GM21825 (cell line): ENCODE results near the gene IQUB.
"Not testable (repeated sequence)": the region's sequence is repeated elsewhere in the genome, so short reads cannot be mapped to it uniquely, and the experiment has no call there.

Source experiments
- ATAC-seq: cut with Tn5 transposase; IDR thresholded peaks from one replicate; pipeline ENCODE4 v1.9.1; 2021; ENCODE audit warnings: mild to moderate bottlenecking, moderate library complexity; ENCODE audit not compliant: unreplicated experiment

The IQUB gene

DNA sequence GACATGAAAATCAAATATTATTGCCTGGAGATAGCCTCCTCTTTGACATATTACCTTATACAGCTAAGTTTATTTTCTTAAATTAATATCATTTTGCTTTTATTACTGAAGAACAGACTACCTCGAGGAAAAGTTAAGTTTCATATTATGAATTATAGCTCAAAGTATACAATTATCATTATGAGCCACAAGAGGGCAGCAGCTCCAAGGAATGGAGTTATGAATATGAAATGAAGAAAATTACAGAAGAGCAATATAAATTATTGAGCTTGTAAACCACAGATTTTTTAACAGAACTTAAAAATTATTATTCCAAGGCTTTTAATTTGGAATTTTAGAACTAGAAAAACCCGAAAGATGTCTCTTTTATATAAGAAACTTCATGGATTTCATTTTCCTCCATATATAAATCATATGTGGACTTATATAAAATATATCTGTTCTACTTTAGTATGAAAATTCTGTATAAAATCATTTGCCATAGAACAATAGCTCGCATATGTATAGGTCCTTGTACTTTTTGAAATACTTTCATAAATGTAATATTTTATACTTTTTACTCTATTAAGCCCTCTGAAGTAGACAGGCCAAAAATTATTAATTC lies 40.1 kb downstream of the IQUB start:
- ATAC-seq: peak; percentile 56

DNA sequence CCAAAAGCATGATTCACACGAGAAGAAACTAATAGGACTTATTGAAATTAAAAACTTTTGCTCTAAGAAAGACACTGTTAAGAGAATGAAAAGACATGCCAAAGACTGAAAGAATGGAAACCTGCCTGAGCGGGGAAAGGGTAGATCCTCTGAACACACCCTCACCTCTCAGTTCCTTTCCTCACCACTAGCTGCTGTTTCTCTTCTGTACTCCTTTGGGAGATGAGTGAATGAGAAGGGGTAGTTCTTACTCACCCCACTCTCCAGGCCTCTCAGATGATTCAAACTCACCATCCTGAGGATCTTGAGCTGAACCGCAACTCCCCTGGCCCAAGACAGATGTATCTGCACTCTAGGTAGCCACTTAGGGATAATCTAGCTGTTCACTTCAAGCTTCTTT lies 41.9 kb downstream of the IQUB start:
- peak; percentile 69 for ATAC-seq

DNA sequence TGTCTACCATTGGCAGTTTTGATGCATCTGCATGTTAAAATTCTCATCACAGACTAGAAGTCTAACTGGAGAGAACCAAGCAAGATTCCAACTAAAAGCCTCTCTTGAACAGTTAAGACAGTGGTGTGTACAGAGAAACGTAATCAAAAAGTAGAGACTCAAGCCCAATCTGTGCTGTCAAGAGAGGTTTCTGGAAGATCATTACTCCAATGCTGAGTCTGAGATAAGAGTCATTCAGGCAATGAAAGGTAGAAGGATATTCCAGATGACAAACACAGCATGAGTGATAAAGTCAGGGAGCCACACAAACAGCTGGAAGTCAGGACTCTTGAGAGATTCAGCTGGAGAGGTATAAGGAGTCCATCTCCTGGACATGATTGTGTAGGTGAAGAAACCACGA lies 48.7 kb downstream of the IQUB start:
- no peak for ATAC-seq

DNA sequence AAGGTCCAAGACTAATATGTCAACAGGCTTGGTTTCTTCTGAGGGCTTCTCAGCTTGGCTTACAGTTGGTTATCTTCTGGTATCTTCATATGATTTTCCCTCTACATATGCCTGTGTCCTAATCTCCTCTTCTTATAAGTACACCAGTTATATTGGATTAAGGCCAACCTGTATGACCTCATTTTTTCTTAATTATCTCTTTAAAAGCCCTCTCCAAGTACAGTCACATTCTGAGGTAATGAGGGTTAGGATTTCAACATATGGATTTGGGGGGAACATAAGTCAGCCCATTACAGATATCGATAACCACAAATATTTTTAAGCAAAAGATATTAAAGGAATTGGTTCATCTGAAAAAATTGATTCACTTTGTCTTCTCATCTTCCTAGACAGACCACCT lies 49.2 kb downstream of the IQUB start:
- ATAC-seq: no peak

DNA sequence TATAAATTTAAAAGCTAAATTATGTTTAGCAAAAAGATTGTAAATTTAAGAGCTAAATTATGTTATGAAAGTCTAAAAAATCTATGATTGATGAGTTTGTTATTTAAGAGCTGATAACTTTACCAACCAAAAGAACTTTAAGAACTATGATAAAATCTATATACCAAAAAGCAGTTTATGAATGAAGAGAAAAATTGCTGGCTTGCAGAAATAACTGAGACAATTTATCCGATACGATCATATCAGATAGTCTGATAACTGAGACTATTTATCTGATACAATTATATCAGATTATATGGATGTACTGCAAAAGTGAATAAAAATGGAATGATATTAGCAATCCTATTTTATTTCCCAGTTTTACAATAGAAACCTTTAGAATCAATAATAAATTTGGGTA lies 50.2 kb downstream of the IQUB start:
- ATAC-seq: no peak

DNA sequence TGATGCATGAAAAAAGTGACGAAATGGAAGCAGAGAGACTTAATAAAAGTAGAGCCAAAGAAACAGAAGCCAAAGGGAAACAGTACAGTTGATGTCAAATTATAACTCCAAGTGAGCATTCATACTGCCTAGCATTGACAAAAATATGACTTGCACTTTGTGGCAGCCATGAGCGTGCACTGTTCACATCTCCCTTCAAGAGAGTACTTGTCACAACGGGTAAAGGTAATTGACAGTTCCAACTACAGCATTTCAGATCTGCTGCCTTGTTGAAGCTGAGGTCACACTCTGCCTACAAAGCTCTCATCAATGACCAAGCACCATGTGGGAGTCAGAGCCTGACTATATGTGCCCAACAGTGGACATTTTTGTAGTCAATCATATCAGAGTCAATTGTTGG lies 54.3 kb downstream of the IQUB start:
- no peak for ATAC-seq

- not testable (repeated sequence) for ATAC-seq
These were observed 56.3 kb downstream of the IQUB start for GRCh38 chr7:123478056-123478455.

GRCh38 chr7:123472750-123473445 lies 61.5 kb downstream of the IQUB start:
- ATAC-seq: no peak

DNA sequence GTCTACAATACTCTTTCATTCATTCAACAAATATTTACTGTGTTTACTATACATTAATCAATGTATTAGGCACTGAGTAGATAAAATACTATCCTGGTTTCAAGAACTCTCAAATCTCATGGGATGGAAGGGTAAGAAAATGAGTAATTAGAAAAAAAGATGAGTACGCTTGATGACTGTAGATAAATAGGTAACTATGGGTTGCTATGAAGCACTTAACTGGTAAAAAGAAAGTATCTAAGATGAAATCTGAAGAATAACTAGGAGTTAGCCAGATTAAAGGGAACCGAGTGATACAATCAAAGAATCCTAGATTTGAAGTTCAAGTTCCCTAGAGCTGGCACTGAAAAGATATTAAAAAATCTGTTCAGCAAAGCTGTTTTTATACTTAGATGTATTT lies 62.1 kb downstream of the IQUB start:
- ATAC-seq: no peak

GRCh38 chr7:123468303-123468702 lies 66.1 kb downstream of the IQUB start:
- ATAC-seq: no peak

DNA sequence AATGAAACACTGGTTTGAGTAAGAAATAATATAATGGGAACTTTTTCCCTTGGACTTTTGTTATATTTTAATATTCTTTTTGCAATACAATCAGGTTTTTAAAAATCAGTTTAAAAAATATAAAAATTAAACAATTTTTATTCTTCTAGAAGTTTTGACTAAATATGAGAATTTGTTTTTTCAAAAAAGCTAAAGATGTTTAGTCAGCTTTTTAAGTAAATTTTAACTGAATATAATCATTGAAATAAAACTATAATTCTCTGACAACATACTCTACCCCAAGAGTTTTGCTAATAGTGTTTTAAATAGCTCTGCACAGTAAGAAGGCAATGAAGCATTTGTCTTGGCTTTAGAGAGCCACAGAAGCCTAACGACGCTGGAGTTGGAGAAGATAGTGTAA lies 70.5 kb downstream of the IQUB start:
- ATAC-seq: no peak

DNA sequence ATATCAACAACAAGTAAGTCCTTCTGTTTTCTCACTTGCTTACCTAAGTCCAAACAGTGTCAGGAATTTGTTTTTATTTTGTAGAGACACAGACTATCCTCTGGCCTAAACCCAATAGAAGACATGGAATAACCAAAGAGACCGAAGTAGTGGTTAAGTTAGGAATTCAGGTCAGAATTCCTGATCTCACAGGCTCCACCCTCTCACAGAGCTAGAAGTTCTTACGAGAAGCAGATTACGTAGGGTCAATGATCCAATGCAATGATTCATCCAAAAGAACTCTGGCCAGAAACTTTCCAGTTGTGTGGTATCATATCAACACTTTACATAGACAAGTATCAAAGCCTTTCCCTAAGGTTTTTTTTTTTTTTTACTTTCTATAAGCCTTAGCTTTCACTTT lies 73.8 kb downstream of the IQUB start:
- no peak for ATAC-seq

DNA sequence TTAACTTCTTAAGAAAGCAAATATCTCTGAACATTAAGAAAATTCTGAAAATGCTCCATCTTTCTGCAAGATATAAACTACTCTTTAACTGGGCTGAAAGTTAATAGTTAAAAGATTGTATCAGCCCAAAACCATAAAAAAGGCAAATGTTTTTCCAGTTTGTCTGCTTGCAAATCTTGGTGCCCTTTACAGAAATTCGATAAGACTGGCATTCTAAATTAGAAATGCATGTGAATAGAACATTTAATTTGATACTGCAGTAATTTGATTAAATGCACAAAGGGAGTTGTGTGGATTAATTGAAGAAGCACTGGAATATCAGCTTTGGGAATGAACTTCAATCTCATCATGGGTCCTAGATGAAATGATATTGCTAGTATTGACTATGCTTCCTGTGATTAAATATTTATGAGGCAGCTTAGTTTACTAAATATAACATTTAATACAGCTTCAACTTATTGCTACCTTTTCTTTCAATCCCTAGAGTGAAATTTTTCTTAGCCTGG lies 78.4 kb downstream of the IQUB start:
- ATAC-seq: no peak

DNA sequence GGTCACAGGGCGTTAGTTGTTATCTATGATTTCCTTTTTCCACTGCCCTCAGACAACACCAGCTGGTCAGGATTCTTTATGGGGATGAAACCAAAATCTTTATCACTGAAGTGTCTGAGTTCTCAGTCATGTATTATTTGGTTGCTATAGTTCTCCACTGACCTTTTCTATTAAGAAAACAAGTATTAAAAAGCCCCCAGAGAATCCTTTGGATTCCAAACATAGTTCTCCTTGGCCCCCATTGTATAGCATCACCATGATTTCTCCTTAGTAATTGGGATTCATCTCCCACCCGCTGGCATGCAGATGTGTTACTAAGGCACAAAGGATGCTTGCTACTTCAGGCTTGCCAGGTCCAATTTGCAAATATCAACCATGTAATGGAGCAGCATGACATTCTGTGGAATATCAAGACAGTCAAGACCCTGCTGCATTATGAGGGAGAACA lies 94.3 kb downstream of the IQUB start:
- no peak for ATAC-seq

GRCh38 chr7:123439191-123439590 lies 95.2 kb downstream of the IQUB start:
- no peak for ATAC-seq

DNA sequence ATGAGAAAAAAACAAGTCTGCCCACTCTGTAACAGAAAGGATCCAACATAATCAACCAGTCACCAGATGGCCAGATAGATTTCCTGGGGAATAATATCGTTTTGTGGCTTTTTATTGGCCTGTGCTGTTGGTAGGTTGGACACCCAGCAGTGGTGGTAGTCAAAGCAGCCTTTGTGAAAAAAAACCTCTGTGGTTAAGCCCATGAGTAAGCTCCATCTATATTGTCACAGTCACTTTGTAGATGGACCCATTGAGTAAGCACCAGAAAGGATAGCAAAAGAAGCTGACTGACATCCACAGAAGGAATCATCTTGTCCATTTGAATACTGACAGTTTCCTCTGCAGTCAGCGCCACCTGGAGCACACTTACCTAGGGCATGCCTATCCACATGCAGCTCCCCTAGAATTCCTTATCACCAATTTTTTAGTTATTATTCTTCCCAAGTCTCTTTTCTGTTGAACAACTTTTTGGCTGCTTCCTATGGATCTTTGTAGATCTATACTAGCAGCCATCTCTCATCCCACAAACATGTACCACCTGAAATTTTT lies 96.9 kb downstream of the IQUB start:
- no peak for ATAC-seq

GRCh38 chr7:123435080-123435700 lies 99.2 kb downstream of the IQUB start:
- ATAC-seq: no peak

DNA sequence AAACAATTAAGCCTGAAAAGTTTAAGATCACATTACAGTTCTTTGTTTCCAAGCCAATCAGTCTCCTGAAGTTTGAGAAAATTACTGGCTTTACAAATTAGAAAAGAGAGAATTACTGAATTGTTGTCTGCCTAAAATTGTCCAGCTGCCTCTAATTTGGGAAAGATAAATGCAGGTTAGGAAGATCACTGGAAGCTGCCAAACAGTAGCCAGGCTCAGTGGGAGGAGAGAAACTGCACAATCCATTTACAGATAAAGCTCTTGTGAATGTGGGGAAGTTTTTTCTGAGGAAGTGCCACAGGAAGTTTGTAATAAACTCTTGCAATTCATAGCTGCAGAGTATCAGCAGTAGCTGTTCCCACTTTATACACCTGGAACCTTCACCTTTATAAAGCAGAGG lies 100.7 kb downstream of the IQUB start:
- ATAC-seq: no peak

GRCh38 chr7:123432601-123433000 lies 101.8 kb downstream of the IQUB start:
- ATAC-seq: no peak

- no peak for ATAC-seq
These were observed 103.2 kb downstream of the IQUB start for GRCh38 chr7:123431075-123431614.

DNA sequence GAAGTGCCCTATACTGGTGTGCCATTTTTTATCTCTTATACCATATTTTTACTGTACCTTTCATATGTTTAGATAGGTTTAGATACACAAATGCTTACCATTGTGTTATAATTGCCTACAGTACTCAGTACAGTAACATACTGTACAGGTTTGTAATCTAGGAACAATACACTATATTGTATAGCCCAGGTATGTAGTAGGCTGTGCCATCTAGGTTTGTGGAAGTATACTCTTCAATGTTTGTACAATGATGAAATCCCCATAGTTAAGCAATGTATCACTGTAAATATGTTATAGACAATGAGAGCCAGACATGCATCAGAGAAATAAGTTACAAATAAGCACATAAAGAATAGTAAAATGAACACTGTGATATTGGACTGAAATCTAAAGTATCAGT lies 109.1 kb downstream of the IQUB start:
- ATAC-seq: no peak

DNA sequence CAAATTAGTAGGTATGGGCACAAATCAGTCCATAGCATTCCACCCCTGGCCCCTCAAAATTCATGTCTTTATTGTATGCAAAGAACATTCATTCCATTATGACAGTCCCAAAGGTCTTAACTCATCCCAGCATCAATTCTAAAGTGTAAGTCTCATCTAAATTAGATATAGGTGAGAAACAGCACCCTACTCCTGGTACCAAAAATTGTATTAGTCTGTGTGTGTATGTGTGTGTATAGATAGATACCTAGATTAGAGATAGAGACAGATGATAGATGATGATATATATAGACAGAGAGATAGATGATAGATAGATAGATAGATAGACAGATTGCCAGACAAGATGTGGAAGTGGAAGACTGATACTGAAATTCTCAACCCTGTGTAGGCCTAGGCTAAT lies 109.9 kb downstream of the IQUB start:
- no peak for ATAC-seq
